HG03103 (cell line): Measurements from ENCODE around the gene ZNF440.
"Not testable (repeated sequence)": the region's sequence is repeated elsewhere in the genome, so short reads cannot be mapped to it uniquely, and the experiment has no call there.

Experiments used
- ATAC-seq: cut with Tn5 transposase; IDR thresholded peaks from one replicate; pipeline ENCODE4 v1.9.1; 2021; ENCODE audit warnings: low read depth; ENCODE audit not compliant: unreplicated experiment

ZNF440 gene

GRCh38 chr19:11814029-11814699 lies at the start of gene ZNF440:
Gene ZNF440, plus strand, starts transcription at chr19:11814273. Its CDS starts 175 bp downstream, at chr19:11814448.
- peak; percentile 89 for ATAC-seq

- peak; percentile 87 for ATAC-seq
Observed at GRCh38 chr19:11766597-11767591, 47.2 kb upstream of the ZNF440 start, which contains the start of gene ZNF441. Gene ZNF441, plus strand, starts transcription at chr19:11767000. Its CDS starts 194 bp downstream, at chr19:11767194.

GRCh38 chr19:11767633-11768133 lies 46.4 kb upstream of the ZNF440 start:
- ATAC-seq, result peak; percentile 31

- ATAC-seq, result no peak
Observed at GRCh38 chr19:11769995-11770394, 44.1 kb upstream of the ZNF440 start.

- ATAC-seq, result not testable (repeated sequence)
Observed at GRCh38 chr19:11771520-11771919, 42.6 kb upstream of the ZNF440 start.

GRCh38 chr19:11776669-11777068 lies 37.4 kb upstream of the ZNF440 start:
- ATAC-seq, result not testable (repeated sequence)

- ATAC-seq, result no peak
Observed at GRCh38 chr19:11780431-11781020, 33.5 kb upstream of the ZNF440 start.

- ATAC-seq, result no peak
Observed at GRCh38 chr19:11781295-11782057, 32.6 kb upstream of the ZNF440 start.

- no peak for ATAC-seq
Observed at GRCh38 chr19:11783767-11784166, 30.3 kb upstream of the ZNF440 start.

- ATAC-seq, result no peak
Observed at GRCh38 chr19:11784356-11784755, 29.7 kb upstream of the ZNF440 start.

GRCh38 chr19:11787536-11787935 lies 26.5 kb upstream of the ZNF440 start:
- ATAC-seq, result no peak

- no peak for ATAC-seq
Observed at GRCh38 chr19:11792942-11793341, 21.1 kb upstream of the ZNF440 start.

GRCh38 chr19:11797491-11797890 lies 16.6 kb upstream of the ZNF440 start:
- ATAC-seq, result no peak

- peak; percentile 72 for ATAC-seq
Observed at GRCh38 chr19:11798391-11799330, 15.4 kb upstream of the ZNF440 start, which contains the start of gene ZNF491. Gene ZNF491, plus strand, starts transcription at chr19:11798523. Its CDS starts 7,431 bp downstream, at chr19:11805954.

GRCh38 chr19:11806354-11807098 lies 7.5 kb upstream of the ZNF440 start:
- ATAC-seq, result no peak

GRCh38 chr19:11807099-11807380 lies 7.0 kb upstream of the ZNF440 start:
- no peak for ATAC-seq

- ATAC-seq, result peak; percentile 35
Observed at GRCh38 chr19:11813703-11814028, 407 bp upstream of the ZNF440 start.

GRCh38 chr19:11814700-11815035 lies 595 bp downstream of the ZNF440 start:
- ATAC-seq, result no peak
